Stimulated activated CD4-positive, alpha-beta T cell treated with anti-CD3 and anti-CD28 coated beads, Interleukin-1b, Interleukin-23, amount 100 ng/mL, for 4 hours (primary cell): Measurements from ENCODE around the gene FBXO4.
A peak's percentile ranks its signal among the peaks of the same experiment; 100 is the strongest.

Experiments used
- DNase-seq, 2 donors: peaks; one replicate each; pipeline ENCODE4 v3.0.0-alpha.2; 2020; ENCODE audit warnings: low read depth in 2 of 2

Gene FBXO4, protein sequence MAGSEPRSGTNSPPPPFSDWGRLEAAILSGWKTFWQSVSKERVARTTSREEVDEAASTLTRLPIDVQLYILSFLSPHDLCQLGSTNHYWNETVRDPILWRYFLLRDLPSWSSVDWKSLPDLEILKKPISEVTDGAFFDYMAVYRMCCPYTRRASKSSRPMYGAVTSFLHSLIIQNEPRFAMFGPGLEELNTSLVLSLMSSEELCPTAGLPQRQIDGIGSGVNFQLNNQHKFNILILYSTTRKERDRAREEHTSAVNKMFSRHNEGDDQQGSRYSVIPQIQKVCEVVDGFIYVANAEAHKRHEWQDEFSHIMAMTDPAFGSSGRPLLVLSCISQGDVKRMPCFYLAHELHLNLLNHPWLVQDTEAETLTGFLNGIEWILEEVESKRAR

DNA sequence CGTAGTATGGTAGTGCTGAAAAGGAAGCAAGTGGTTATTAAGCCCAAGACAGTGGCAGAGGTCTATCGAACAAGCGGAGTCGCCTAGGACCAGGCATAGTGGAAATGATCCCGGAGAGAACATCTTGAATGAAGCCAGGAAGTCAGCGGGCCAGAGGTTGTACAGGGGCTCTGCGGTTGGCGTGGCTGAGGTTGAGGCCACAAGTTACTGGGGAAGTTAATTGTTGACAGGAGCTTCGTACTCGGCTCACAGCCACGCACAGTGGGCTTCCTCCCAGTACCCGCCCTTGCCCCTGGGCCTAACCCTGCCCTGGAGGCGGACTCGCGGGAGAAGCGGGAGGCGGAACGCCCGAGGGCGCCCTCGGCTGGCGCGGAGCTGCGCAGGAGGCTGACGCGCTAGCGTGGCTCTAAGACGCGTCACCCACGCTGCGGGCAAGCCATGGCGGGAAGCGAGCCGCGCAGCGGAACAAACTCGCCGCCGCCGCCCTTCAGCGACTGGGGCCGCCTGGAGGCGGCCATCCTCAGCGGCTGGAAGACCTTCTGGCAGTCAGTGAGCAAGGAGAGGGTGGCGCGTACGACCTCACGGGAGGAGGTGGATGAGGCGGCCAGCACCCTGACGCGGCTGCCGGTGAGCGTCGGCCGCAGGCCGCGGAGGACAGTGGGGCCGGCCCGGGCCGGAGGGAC lies at the start of gene FBXO4:
TSS of gene FBXO4 (plus strand) at position 410 of the 683 bp plus-strand sequence. CDS start at position 439, 29 bp downstream.
- peak; percentile 78 to 83 for DNase-seq

DNA sequence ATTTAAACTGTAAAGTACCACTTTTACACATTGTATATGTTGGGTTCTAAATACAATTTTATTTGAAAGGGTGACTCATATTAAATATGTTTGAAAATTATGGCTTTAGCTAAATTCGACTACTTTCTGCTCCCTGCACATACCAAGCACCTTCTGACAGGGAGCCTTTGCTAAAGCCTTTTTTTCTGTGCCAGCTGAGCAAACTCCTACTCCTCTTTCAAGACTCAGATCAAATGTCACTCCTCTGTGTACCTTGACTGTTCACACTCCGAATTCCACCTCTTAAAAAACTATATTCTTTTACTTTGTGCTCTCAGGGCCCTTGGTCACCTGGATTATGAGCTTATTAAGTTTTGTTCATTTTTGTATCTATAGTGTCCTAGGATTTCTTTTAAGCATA lies 48.4 kb upstream of the FBXO4 start:
- no peak for DNase-seq

DNA sequence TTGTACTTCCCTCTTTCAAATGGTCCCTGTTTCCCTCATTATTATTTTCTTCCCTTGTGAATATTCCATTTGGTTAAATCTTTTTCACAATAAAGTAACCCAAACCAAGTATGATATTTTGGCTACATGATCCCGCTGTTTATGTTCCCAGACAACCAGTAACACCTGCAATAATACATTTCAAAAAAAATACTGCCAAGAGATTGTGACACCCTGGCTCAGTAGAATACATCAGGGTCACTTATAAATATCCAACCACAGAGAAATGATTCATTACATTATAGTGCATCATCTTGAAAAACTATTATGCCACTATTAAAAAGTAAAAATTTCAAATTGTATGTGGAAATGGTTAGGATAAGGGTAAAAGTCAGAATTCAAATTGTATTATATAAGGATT lies 47.7 kb upstream of the FBXO4 start:
- no peak for DNase-seq

DNA sequence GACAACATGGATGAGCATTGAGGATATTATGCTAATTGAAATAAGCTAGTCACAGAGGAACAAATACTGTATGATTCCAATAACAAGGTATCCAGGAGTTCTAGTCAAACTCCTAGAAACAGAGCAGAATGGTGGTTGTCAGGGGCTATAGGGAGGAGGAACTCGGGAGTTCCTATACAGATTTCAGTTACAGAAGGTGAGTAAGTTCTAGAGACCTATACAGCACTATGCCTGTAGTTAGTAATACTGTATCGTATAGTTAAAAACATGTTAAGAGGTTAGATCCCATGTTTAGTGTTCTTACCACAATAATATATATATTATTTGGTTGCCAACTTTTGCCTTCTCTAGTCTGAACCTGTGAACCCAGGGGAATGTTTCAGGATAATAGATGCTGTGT lies 46.9 kb upstream of the FBXO4 start:
- DNase-seq: no peak

DNA sequence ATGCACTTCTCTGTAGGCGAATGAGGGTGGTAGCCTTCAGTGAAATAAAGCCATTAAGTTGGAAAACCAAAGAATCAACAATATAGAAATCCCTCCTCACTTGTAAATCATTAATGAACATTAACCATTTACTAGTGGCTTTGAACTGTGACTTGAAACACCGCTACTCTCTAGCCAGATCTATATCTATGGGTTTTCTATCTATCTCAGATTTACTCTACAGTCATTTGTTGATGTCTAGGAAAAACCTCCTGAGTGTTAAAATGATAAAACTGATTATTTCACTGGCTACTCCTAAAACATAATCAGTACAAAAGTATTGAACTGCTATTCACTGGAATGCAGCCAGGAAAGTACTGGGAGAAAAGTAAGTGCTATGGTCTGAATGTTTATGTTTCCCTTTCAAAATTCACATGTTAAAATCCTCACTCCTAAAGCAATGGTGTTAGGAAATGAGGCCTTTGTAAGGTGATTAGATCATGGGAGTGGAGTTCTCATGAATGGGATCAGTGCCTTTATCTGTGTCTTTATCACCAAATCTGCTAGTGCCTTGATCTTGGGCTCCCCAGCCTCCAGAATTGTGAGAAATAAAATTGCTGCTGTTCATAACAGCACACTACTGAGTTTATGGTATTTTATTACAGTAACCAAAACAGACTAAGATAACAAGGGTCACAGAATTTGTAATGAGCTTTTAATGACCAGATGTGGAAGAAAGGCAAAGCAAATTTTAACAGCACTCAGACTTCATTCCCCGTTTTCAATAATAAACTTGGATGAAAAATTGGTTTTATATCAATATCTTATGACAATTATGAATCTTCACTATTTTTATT lies 46.2 kb upstream of the FBXO4 start:
- no peak for DNase-seq

DNA sequence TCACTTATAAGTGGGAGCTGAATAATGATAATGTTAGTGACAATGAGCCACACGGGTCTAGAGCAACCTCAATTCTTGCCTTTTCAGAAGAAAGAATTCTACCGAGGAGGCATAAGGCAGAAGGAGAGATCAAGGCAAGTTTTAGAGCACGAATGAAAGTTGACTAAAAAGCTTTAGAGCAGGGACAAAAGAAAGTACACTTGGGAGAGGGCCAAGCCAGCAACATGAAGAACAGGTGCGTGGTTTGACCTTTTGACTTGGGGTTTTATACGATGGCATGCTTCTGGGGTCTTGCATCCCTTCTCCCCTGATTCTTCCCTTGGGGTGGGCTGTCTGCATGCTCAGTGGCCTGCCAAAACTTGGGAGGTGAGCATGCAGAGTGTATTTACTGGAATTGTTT lies 42.3 kb upstream of the FBXO4 start:
- no peak for DNase-seq

DNA sequence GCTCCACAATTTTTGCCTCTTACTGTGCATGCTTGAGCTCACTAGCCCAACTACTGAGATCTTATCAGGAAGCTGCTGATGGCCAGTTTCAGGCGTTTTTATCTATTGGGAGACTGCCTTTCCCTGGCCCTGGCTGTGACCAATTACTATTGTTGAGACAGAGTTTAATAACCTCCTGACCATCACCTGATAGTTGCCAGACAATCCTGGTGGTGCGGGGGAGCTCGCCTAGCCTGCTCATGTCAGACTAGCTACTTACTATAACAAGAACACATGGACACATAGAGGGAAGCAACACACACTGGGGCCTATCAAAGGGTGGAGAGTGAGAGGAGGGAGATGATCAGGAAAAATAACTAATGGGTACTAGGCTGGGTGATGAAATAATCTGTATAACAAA lies 41.8 kb upstream of the FBXO4 start:
- DNase-seq: no peak

DNA sequence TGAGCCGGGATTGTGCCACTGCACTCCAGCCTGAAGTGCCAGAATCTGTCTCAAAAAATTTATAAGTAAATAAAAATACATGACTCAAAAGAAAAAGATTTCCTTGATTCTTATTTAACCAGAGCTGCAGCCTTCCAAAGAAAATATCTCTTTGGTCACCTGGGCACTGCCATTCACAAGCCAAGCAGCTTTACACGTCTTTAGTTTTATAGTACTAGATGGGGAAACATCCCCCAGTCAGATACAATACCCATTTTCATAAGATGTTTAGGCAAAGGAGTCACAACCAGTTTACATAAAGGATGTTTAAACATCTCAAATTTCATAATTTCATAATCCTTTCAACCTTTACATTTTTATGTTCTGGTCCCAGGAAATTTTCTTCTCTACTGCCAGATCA lies 41.1 kb upstream of the FBXO4 start:
- no peak for DNase-seq

DNA sequence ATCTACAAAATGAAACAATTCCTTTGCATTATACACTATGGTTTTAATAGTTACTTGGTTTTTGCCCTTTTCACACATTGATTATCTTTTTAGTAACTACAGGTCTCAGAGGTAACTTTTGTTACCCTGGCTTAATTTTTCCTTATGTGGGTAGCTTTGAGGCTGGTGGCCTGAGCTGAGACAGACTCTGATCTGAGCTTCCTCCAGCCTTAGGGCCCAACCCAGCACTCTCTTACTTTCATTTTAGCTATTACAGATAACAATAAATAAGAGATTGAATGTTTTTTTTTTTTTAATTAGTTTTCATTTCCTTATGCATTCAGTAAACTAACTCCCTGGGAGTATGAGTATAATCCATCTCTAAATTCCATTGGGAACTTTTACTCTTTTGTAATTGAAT lies 39.8 kb upstream of the FBXO4 start:
- no peak for DNase-seq

DNA sequence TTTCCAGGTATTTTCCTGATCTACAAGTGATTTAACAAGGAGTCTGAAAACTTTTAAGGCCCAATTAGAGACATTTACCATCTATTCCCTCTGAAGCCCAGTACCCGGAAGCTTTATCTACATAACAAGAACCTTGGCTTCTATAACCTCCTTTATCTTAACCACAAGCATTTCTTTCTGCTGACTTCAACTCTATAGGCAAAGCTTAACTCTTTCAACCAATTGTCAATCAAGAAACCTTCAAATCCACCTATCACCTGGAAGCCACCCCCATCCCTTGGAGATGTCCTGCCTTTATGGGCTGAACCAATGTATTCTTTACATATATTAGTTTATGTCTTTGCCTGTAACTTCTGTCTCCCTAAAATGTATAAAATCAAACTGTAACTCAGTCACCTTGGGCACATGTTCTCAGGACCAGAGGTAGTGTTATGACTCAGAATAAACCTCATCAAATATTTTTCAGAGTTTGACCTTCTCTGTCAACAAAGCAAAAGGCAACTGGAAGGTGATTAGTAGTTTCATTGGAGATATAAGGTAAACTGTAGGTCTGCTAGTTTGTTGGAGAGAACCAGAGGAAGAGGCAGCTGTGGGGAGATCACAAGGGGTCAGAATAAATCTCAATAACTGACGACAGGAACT lies 33.9 kb upstream of the FBXO4 start:
- no peak for DNase-seq

DNA sequence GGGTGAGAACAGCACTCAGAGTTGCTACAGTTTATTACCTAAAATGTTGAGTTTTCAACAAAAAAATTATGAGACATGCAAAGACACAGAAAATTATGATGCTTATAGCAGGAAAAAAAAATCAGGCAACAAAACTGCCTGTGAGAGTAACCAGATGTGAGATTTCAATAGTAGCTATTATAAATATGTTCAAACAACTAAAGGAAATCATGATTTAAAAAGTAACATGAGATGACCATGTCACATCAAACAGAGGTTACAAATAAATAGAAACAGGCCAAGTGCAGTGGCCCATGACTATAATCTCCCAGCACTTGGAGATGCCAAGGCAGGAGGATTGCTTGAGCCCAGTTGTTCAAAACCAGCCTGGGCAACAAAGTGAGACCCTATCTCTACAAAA lies 33.0 kb upstream of the FBXO4 start:
- DNase-seq: no peak

DNA sequence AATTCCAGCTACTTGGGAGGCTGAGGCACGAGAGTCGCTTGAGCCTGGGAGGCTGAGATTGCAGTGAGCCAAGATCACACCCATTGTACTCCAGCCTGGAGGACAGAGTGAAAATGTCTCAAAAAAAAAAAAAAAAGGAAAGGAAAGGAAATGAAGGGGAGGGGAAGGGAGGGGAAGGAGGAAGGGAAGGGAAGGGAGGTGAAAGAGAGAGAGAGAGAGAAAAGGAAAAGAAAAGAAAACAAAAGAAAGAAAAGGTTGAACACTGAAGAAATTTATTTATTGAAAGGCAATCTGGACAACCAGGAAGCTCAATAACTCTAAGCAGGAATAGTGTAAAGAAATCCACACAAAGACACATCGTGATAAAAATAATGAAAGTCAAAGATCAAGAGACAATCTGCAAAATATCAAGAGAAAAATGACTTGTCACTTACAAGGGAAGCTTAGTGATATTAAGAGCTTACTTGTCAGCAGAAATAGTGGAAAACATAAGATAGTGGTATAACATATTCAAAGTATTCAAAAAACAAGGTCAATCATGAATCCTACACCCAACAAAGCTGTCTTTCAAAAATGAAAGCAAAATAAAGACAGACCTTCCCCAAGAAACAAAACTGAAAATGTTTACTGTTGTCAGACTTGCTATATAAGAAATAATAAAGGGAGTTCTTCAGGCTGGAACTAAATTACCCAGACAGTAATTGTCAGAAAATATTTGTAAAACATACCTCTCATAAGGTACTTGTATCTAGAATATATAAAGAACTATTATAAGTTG lies 31.8 kb upstream of the FBXO4 start:
- no peak for DNase-seq

DNA sequence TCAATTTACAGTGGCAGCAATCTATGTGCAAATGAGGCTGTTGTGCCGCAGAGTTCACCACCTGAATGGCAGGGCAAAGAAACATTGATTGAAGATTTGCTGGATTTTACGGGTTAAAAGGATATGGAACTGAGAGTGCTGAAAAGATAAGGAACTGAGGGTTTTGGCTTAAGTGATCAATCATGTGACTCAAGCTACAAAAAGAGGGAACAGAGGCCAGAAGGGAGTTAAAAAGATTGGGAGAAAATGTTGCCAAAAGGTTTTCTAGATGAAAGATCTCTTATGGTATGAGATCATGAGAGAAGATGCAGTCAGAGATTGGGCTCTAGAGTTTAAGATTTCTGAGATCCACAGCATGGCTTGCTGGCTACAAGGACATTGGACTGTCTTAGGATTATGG lies 28.9 kb upstream of the FBXO4 start:
- no peak for DNase-seq

DNA sequence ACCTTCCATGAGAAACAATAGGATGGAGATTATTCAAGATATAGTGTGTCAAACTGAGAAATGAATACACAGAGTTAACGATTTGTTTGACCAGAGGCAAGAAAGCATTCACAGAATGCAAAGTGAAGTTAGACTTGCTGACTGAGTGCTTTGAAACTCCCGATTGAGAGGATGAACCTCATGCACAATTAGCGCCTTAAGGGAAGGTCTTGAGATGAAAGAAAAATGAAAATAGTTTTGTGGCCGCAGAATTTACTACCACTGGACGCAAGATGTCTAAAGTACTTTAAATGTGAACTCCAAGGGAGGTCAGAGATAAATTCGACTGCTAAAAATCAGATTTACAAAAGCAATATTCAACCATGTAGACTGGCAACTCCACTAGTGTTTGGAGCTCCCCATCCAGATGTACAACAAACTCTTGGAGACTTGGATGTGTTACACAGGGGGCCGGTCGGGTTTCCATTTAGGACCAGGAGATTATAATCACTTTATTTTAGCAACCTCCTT lies 21.6 kb upstream of the FBXO4 start:
- no peak for DNase-seq

DNA sequence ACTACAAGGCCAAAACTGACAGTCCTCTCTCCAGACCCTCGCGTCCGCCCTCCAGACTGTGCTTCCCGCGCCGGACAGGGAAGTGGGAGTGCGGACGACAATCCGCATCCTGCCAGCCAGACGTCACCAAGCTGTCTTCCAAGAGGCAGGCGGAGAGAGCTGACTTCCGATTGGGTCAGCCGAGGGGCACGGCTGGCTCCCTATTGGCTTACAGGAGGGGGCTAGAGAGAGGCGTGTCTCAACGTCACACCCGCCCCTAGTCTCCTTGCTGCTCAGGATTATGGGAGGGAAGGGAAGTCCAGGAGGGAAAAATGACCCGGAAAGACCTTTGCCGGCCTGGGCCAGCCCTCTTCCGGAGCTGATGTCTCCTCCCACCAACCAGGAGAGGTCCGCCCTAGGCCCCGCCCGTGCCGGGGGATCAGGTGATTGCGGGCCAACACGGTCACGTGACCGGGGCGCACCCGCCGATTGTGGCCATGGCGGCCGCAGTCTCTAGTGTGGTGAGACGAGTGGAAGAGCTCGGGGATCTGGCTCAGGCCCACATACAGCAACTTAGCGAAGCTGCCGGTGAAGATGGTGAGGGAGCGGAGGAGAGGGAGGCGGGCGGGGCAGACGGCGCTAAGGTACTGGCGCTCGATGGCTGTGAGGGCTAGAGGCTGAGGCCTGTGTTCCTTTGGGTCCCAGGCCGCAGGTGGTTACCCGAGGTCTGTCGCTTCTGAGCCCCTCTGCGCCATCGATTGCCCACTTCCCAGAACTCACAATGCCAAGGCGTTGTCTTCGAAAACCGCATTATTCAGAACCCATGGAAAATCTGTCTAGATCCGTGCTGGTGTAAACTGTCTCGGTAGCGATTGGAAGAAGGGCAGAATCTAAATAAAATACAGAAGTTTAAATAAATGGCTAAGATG lies 20.9 kb upstream of the FBXO4 start, which contains the start of gene RIMOC1:
TSS of gene RIMOC1 (plus strand) at position 453 of the 908 bp plus-strand sequence. CDS start at position 477, 24 bp downstream.
- peak; percentile 88 to 96 for DNase-seq

DNA sequence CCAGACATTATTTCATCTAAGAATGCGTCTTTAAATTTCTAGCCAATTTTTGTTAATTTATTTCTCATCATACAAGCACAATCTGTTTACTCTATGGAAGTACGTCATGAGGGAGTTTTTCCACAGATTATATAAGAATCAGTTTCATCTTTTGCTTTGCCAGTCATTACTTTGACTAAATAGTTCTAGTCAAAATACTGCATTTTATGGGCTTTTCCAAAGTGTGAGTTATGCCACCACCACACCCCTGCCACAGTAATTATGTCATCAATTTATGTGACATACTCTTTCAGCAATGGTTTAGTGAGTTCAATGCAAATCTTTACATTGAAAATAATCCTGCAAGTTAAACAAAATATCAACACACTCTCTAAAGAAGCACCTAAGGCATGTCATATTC lies 18.9 kb upstream of the FBXO4 start:
- DNase-seq: no peak

DNA sequence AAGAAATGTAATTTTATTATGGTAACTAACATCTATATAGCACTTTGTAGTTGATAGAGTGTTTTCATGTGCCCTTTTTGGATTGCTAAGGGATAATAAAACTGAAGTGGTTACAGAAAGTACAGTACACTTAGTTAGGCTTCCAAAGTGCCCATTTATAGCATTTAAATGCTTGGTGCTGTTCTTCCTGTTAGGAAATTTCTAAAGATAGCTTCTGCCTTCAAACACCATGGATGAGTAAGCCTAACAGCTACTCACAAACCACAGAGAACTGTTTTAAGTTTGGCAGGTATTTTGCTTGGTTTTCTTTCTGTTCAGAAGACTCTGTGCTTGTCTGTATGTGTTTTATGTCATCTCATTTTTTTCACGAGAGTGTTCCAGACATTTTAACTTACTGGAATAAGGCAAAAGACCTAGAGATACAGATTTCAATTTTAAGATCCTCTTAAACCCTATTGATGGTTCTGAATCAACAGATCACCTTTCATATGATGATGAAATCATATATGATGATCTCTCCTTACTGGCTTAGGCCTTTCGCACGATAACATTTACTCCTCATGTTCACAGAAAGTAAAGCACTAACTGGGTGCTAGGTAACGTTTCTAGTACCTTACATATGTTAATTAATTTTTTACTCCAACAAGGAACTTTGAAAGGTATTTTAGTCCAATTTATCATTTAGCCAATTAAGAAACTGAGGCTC lies 16.6 kb upstream of the FBXO4 start:
- DNase-seq: no peak

DNA sequence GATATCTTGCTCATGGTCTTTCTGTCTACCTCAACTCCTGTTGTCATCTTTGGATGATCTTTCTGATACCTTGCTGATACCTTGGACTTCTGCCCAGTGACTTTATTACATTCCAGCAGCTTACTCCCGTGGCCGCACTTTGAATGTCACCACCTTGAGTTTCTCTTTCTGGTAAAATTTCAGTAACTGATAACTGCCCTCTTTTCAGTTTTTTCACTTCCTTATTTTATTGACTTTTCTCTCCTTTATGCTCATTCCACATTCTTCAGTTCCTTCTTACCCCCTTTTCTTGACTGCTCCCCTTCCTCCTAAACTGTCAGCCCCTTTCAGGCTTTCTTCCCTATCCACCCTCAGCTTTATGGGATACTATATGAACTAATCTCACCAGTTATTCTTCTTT lies 7.0 kb upstream of the FBXO4 start:
- no peak for DNase-seq

DNA sequence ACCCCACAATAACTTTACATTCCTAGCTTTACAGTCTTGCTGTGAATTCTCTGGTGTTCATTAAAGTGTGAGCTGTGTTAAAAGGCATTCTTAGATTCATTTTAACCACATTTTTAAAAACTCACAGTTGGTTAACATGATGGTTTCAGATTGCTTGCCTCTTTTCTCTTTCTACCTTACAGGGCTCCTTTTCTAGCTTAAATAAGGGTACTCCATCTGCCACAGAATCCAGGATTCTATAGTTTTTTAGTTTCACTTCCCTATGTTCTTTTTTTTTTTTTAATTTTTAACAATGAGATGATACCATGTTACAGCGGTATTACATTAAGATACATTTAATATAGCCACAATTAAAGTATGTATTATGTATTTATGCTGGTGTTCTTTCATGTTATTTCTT lies 3.9 kb upstream of the FBXO4 start:
- no peak for DNase-seq
